Testis (tissue), 3 donors: ENCODE measurements around the gene ADAM11. TPM values are rescaled to one million over a fixed set of nuclear protein-coding genes. Genes with fewer than 3 reads are reported as not detected.

Source experiments
- DNase-seq: peaks from one replicate; pipeline ENCODE4 v3.0.0-alpha.2; 2019
- H3K27ac ChIP-seq, 2 donors: fragments of 200-600 bp; sonication (generic); one replicate each; pipeline ENCODE4 v1.5.1; 2019
- H3K27me3 ChIP-seq: fragments of 200-600 bp; sonication (generic); one replicate; pipeline ENCODE4 v1.5.1; 2019
- H3K36me3 ChIP-seq: fragments of 200-600 bp; sonication (generic); one replicate; pipeline ENCODE4 v1.5.1; 2017; ENCODE audit warnings: low read depth; ENCODE audit errors: missing control alignments
- H3K4me1 ChIP-seq: fragments of 200-600 bp; sonication (generic); one replicate; pipeline ENCODE4 v1.5.1; 2019
- H3K4me3 ChIP-seq, 2 donors: fragments of 200-600 bp; sonication (generic); one replicate each; pipeline ENCODE4 v1.5.1; 2017 to 2019
- H3K9me3 ChIP-seq: fragments of 200-600 bp; sonication (generic); one replicate; pipeline ENCODE4 v1.5.1; 2017
- POLR2A ChIP-seq: fragments of 450-650 bp; IDR thresholded peaks from one replicate; pipeline ENCODE4 v1.6.1; 2017; ENCODE audit warnings: antibody characterized with exemption, mild to moderate bottlenecking, moderate library complexity
- WGBS, 2 donors: methylation state at CpG; one replicate each; pipeline ENCODE4 v1.1.5; 2018; 5-methylcytosine and 5-hydroxymethylcytosine counted together
- intact Hi-C: fragments of 100-400 bp; cut with DNase I; formaldehyde crosslinking; loops from one replicate; pipeline ENCODE4 v1.15.1; 2023; ENCODE audit warnings: low total_unique reads
- polyA plus RNA-seq: library from polyadenylated mRNA; stranded (reverse); fragments of 350-450 nt; fragmentation: Illumina TruSeq; extraction: RNeasy Lipid Tissue Mini Kit (QIAGEN cat#74804); gene quantifications from one replicate; pipeline ENCODE4 v1.2.3, GENCODE V29; 2014; ENCODE audit warnings: low read depth, low replicate concordance; ENCODE audit not compliant: insufficient read depth
- small RNA-seq, 2 donors: library from RNA; depleted of rRNA; stranded (forward); fragments of <200 nt; gene quantifications; one replicate each; pipeline ENCODE3, GENCODE V24; 2016
- total RNA-seq, 2 donors: library from RNA; depleted of rRNA; stranded (reverse); fragments of >200 nt; gene quantifications; one replicate each; pipeline ENCODE4 v1.2.3, GENCODE V29; 2016
- TF ChIP-seq, protein P1 (sequence below), 3 experiments: fragments of 450-650 bp in 2 of 3; fragments of 200-600 bp in 1 of 3; sonication (generic) in 1 of 3; IDR thresholded peaks; one replicate each; pipeline ENCODE4 v1.5.1; 2016 to 2019; ENCODE audit warnings: antibody characterized with exemption in 3 of 3, mild to moderate bottlenecking in 2 of 3, moderate library complexity in 1 of 3

Gene ADAM11
- total and polyA plus RNA-seq, 3 donors from 2014 or later: 4.9 to 7.6 (median 7.6) TPM

GRCh38 chr17:44828919-44829522, 70.2 kb downstream of the ADAM11 start:
- H3K9me3 ChIP-seq: no peaks in the 10 kb centered on the region
- TF ChIP-seq, protein P1, sequence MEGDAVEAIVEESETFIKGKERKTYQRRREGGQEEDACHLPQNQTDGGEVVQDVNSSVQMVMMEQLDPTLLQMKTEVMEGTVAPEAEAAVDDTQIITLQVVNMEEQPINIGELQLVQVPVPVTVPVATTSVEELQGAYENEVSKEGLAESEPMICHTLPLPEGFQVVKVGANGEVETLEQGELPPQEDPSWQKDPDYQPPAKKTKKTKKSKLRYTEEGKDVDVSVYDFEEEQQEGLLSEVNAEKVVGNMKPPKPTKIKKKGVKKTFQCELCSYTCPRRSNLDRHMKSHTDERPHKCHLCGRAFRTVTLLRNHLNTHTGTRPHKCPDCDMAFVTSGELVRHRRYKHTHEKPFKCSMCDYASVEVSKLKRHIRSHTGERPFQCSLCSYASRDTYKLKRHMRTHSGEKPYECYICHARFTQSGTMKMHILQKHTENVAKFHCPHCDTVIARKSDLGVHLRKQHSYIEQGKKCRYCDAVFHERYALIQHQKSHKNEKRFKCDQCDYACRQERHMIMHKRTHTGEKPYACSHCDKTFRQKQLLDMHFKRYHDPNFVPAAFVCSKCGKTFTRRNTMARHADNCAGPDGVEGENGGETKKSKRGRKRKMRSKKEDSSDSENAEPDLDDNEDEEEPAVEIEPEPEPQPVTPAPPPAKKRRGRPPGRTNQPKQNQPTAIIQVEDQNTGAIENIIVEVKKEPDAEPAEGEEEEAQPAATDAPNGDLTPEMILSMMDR (IDR thresholded peaks at IDR 0.05): no peak
- TF ChIP-seq POLR2A: no peak
- no peak for DNase-seq
- intact Hi-C loops: no loop called here
- no peaks in the 10 kb centered on the region for H3K27me3 ChIP-seq
- no peaks in the 10 kb centered on the region for H3K4me1 ChIP-seq
- H3K27ac ChIP-seq: peak overlapping the region; percentile 67 to 83
- peak overlapping the region; percentile 58 to 74 for H3K4me3 ChIP-seq
- 5 to 6% methylated on average over 21 of the region's 21 CpGs for WGBS, 2 donors
- no peaks in the 10 kb centered on the region for H3K36me3 ChIP-seq

GRCh38 chr17:44829523-44830358, 71.0 kb downstream of the ADAM11 start, which contains the start of gene GJC1:
TSS of gene GJC1 (minus strand) at chr17:44830287. CDS start at chr17:44805817, 24,470 bp downstream.
- peak within 1 kb of the TSS; percentile 58 to 74 for H3K4me3 ChIP-seq
- peak; percentile 18 for DNase-seq
- H3K36me3 ChIP-seq: no peaks in the 10 kb centered on the region
- no peaks in the 10 kb centered on the region for H3K4me1 ChIP-seq
- TF ChIP-seq POLR2A: no peak
- TF ChIP-seq, protein P1 (IDR thresholded peaks at IDR 0.05): no peak
- intact Hi-C loops: no loop called here
- WGBS, 2 donors: 0 to 1% methylated on average over 6 to 101 of the region's 123 CpGs
- peak within 1 kb of the TSS; percentile 67 to 83 for H3K27ac ChIP-seq
- H3K9me3 ChIP-seq: no peaks in the 10 kb centered on the region
- H3K27me3 ChIP-seq: no peaks in the 10 kb centered on the region

DNA sequence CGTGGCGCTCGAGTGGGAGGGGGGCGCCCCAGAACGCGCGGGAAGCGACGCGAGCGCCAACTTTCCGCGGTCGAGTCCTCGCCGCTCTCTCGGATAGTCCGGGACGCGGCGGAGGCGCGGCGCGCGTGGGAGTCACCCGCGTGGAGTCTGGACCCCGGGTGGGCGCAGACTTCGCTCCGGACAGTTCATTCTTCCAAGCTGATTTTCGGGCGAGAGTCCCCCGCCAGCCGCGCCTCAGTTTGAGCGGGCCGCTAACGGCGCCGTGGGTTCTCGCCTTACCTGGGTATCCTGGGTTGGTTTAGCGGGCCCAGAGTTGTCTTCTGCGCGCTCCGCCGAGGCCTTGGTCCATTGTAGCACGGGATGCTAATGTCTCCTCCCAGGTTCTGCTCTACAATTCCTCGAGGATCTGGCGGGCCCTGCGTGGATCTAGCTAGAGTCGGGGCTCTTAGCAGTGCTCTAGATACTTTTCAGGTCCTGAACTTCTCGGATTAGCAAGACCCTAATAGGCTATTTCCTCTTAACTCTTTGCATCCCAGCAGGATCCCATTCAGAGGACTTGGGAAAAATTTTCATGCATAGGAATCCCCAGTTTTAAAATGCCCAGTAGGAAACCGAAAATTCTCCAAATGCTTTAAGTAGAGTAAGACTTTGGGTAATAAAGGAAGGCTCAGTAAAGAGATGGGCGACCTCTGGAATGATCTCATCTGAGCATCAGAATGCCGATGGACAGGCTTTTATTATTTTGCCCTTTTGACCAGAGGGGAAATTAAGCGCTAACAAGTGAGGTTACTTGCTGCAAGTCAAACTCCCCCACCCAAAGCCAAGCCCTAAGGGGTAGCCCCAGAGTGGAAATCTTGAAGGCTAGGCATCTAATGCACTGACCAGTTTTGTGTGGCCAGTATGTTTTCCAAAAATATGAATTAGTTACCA, 71.8 kb downstream of the ADAM11 start:
- DNase-seq: peak; percentile 39
- Histone ChIP-seq H3K4me1 (no peaks in the 10 kb centered on the region), H3K4me3 (peak overlapping the region; percentile 58 to 74), H3K9me3 (no peaks in the 10 kb centered on the region), H3K27me3 (no peaks in the 10 kb centered on the region), H3K36me3 (no peaks in the 10 kb centered on the region), H3K27ac (peak overlapping the region; percentile 44 to 83)
- 7 to 21% methylated on average over 12 to 41 of the region's 58 CpGs for WGBS, 2 donors
- intact Hi-C loops: no loop called here
- TF ChIP-seq, protein P1 (IDR thresholded peaks at IDR 0.05): no peak
- no peak for TF ChIP-seq POLR2A

DNA sequence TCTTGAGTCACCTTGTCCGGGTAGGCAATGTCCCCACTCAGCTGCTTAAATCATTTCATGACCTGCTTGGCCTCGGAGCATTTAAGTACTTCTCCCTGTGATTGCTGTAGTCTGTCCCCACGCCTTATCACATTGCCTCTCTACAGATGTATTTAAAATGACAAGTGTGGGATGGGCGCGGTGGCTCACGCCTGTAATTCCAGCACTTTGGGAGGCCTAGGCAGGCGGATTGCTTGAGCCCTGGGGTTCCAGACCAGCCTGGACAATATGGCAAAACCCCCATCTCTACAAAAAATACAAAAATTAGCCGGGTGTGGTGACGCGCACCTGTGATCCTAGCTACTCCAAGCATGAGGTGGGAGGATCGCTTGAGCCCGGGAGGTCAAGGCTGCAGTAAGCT, 72.6 kb downstream of the ADAM11 start:
- TF ChIP-seq POLR2A: no peak
- TF ChIP-seq, protein P1 (IDR thresholded peaks at IDR 0.05): no peak
- intact Hi-C loops: no loop called here
- DNase-seq: no peak

More for the DNA sequence above, 72.6 kb downstream of the ADAM11 start:
- Histone ChIP-seq H3K27me3 (no peaks in the 10 kb centered on the region), H3K9me3 (no peaks in the 10 kb centered on the region), H3K27ac (no peak overlapping the region), H3K36me3 (no peaks in the 10 kb centered on the region), H3K4me1 (no peaks in the 10 kb centered on the region), H3K4me3 (no peak overlapping the region)
- 38 to 64% methylated on average over 10 to 12 of the region's 12 CpGs for WGBS, 2 donors

Small RNA genes lying within 50 kb of the gene (small RNA-seq; reads per million reads assigned to genes)
- 0 reads per million in 2 donors for gene RN7SL819P

Other genes with a start within 250 kb of the ADAM11 start
- 1 to 10 TPM; 4.2 to 9.1 TPM for gene FZD2, start 201.5 kb upstream of the ADAM11 start, total RNA-seq
- 6.1 TPM for gene FZD2, start 201.5 kb upstream of the ADAM11 start, polyA plus RNA-seq
- 100 to 1,000 TPM in 1 of 2 donors, 10 to 100 TPM in 1; 85.0 to 128 TPM for gene MEIOC, start 102.5 kb upstream of the ADAM11 start, total RNA-seq
- gene MEIOC, start 102.5 kb upstream of the ADAM11 start, polyA plus RNA-seq: 58.2 TPM
- gene CCDC43, start 69.2 kb upstream of the ADAM11 start, total RNA-seq: 10 to 100 TPM; 20.8 to 27.9 TPM
- 18.6 TPM for gene CCDC43, start 69.2 kb upstream of the ADAM11 start, polyA plus RNA-seq
- gene DBF4B, start 50.3 kb upstream of the ADAM11 start, total RNA-seq: 10 to 100 TPM; 47.3 to 55.1 TPM
- gene DBF4B, start 50.3 kb upstream of the ADAM11 start, polyA plus RNA-seq: 50.2 TPM
- 10 to 100 TPM; 16.9 to 21.0 TPM for gene GJC1, start 71.3 kb downstream of the ADAM11 start, total RNA-seq
- gene GJC1, start 71.3 kb downstream of the ADAM11 start, polyA plus RNA-seq: 19.3 TPM
- gene HIGD1B, start 88.9 kb downstream of the ADAM11 start, total RNA-seq: under 1 TPM in 1 of 2 donors, not detected in 1; 0.81 TPM
- gene HIGD1B, start 88.9 kb downstream of the ADAM11 start, polyA plus RNA-seq: 2.6 TPM
- gene EFTUD2, start 140.5 kb downstream of the ADAM11 start, total RNA-seq: 100 to 1,000 TPM; 124 to 131 TPM
- gene EFTUD2, start 140.5 kb downstream of the ADAM11 start, polyA plus RNA-seq: 95.5 TPM
- gene GFAP, start 156.5 kb downstream of the ADAM11 start, total RNA-seq: under 1 TPM; 0.55 to 0.62 TPM
- gene GFAP, start 156.5 kb downstream of the ADAM11 start, polyA plus RNA-seq: 0.91 TPM
- 1 to 10 TPM; 3.7 to 6.0 TPM for gene KIF18B, start 188.8 kb downstream of the ADAM11 start, total RNA-seq
- 4.7 TPM for gene KIF18B, start 188.8 kb downstream of the ADAM11 start, polyA plus RNA-seq
- 1 to 10 TPM in 1 of 2 donors, under 1 TPM in 1; 0.74 to 1.3 TPM for gene C1QL1, start 209.3 kb downstream of the ADAM11 start, total RNA-seq
- gene C1QL1, start 209.3 kb downstream of the ADAM11 start, polyA plus RNA-seq: 1.7 TPM